GM12878 (cell line): ENCODE data around the gene NOS3. TPM values are rescaled to one million over a fixed set of nuclear protein-coding genes. Genes with fewer than 3 reads are reported as not detected.

Experiments used
- polyA plus RNA-seq, 11 experiments: library from polyadenylated mRNA; depleted of rRNA in 4 of 11; unstranded in 6 of 11; stranded (reverse) in 5 of 11; fragments of >200 nt; fragmentation: Nextera tagmentation in 4 of 11; fragmentation: Illumina TruSeq in 1 of 11; extraction: Ambion mirVana in 4 of 11; extraction: Trizol in 1 of 11; gene quantifications; 1 replicate in 1 of 11; 2 replicates in 10 of 11; pipeline versions ENCODE4 v1.2.1 to v1.2.3, GENCODE V29; 2011 to 2016; ENCODE audit warnings: inconsistent platforms in 2 of 11, missing spikeins in 2 of 11, low read depth in 1 of 11
- total RNA-seq, 4 experiments: library from RNA; depleted of rRNA in 3 of 4; stranded (reverse); fragments of >200 nt in 3 of 4; fragmentation: Illumina TruSeq in 1 of 4; extraction: Trizol in 1 of 4; gene quantifications; 2 replicates each; pipeline versions ENCODE4 v1.2.1 to v1.2.3, GENCODE V29; 2013 to 2021

NOS3 gene
- total and polyA plus RNA-seq, 10 of the 15 experiments (the other 5 are each of a cell fraction or from before 2014, with no cell fraction given) = 0.06 to 0.92 (median 0.30) TPM; not detected in 3

Other genes with a start within 250 kb of the NOS3 start
Only the 7 nearest of the 17 such genes appear.
- not detected in 2 replicates for gene KCNH2, start 12.7 kb upstream of the NOS3 start, total RNA-seq (2014; rRNA removed)
- not detected in 2 replicates for gene KCNH2, start 12.7 kb upstream of the NOS3 start, total RNA-seq (2014; rRNA removed; fragmentation: Illumina TruSeq; extraction: Trizol)
- 0.18 and 0.19 TPM in 2 replicates for gene KCNH2, start 12.7 kb upstream of the NOS3 start, total RNA-seq (2021)
- 0.10 and 0.24 TPM in 2 replicates for gene KCNH2, start 12.7 kb upstream of the NOS3 start, polyA plus RNA-seq (2011; rRNA removed)
- gene KCNH2, start 12.7 kb upstream of the NOS3 start, polyA plus RNA-seq (2014; fragmentation: Illumina TruSeq; extraction: Trizol) = not detected in 2 replicates
- gene KCNH2, start 12.7 kb upstream of the NOS3 start, polyA plus RNA-seq (2014; fragmentation: Nextera tagmentation; extraction: Ambion mirVana) = under 1 TPM in 1 of 2 experiments, not detected in 1; 0.04 TPM
- 0.03 and 0.15 TPM in 2 replicates for gene KCNH2, start 12.7 kb upstream of the NOS3 start, polyA plus RNA-seq (2014; rRNA removed)
- not detected for gene KCNH2, start 12.7 kb upstream of the NOS3 start, polyA plus RNA-seq (2016; fragmentation: Nextera tagmentation; extraction: Ambion mirVana)
- 0.05 TPM in 1 of 2 replicates, not detected in the other for gene ATG9B, start 33.5 kb downstream of the NOS3 start, total RNA-seq (2014; rRNA removed)
- gene ATG9B, start 33.5 kb downstream of the NOS3 start, total RNA-seq (2014; rRNA removed; fragmentation: Illumina TruSeq; extraction: Trizol) = 0.09 TPM in 1 of 2 replicates, not detected in the other
- gene ATG9B, start 33.5 kb downstream of the NOS3 start, total RNA-seq (2021) = 0.36 and 0.48 TPM in 2 replicates
- 0.01 and 0.13 TPM in 2 replicates for gene ATG9B, start 33.5 kb downstream of the NOS3 start, polyA plus RNA-seq (2011; rRNA removed)
- 0.12 TPM in 1 of 2 replicates, not detected in the other for gene ATG9B, start 33.5 kb downstream of the NOS3 start, polyA plus RNA-seq (2014; fragmentation: Illumina TruSeq; extraction: Trizol)
- gene ATG9B, start 33.5 kb downstream of the NOS3 start, polyA plus RNA-seq (2014; fragmentation: Nextera tagmentation; extraction: Ambion mirVana) = under 1 TPM in 1 of 2 experiments, not detected in 1; 0.04 TPM
- 0.13 and 0.62 TPM in 2 replicates for gene ATG9B, start 33.5 kb downstream of the NOS3 start, polyA plus RNA-seq (2014; rRNA removed)
- under 1 TPM; 0.24 to 0.83 TPM for gene ATG9B, start 33.5 kb downstream of the NOS3 start, polyA plus RNA-seq (2016; fragmentation: Nextera tagmentation; extraction: Ambion mirVana)
- 26.3 and 27.4 TPM in 2 replicates for gene ABCB8, start 37.4 kb downstream of the NOS3 start, total RNA-seq (2014; rRNA removed)
- gene ABCB8, start 37.4 kb downstream of the NOS3 start, total RNA-seq (2014; rRNA removed; fragmentation: Illumina TruSeq; extraction: Trizol) = 9.1 and 10.8 TPM in 2 replicates
- 30.6 and 34.7 TPM in 2 replicates for gene ABCB8, start 37.4 kb downstream of the NOS3 start, total RNA-seq (2021)
- 3.8 and 9.6 TPM in 2 replicates for gene ABCB8, start 37.4 kb downstream of the NOS3 start, polyA plus RNA-seq (2011; rRNA removed)
- 4.7 and 11.5 TPM in 2 replicates for gene ABCB8, start 37.4 kb downstream of the NOS3 start, polyA plus RNA-seq (2014; fragmentation: Illumina TruSeq; extraction: Trizol)
- gene ABCB8, start 37.4 kb downstream of the NOS3 start, polyA plus RNA-seq (2014; fragmentation: Nextera tagmentation; extraction: Ambion mirVana) = 1 to 10 TPM in 1 of 2 experiments, under 1 TPM in 1; 0.77 to 1.2 TPM
- 24.7 and 27.3 TPM in 2 replicates for gene ABCB8, start 37.4 kb downstream of the NOS3 start, polyA plus RNA-seq (2014; rRNA removed)
- 10 to 100 TPM; 30.5 to 34.8 TPM for gene ABCB8, start 37.4 kb downstream of the NOS3 start, polyA plus RNA-seq (2016; fragmentation: Nextera tagmentation; extraction: Ambion mirVana)
- 0.16 TPM in 1 of 2 replicates, not detected in the other for gene ASIC3, start 57.5 kb downstream of the NOS3 start, total RNA-seq (2014; rRNA removed)
- gene ASIC3, start 57.5 kb downstream of the NOS3 start, total RNA-seq (2014; rRNA removed; fragmentation: Illumina TruSeq; extraction: Trizol) = 0.51 TPM in 1 of 2 replicates, not detected in the other
- 1.0 and 1.5 TPM in 2 replicates for gene ASIC3, start 57.5 kb downstream of the NOS3 start, total RNA-seq (2021)
- gene ASIC3, start 57.5 kb downstream of the NOS3 start, polyA plus RNA-seq (2011; rRNA removed) = 0.07 and 0.09 TPM in 2 replicates
- gene ASIC3, start 57.5 kb downstream of the NOS3 start, polyA plus RNA-seq (2014; fragmentation: Illumina TruSeq; extraction: Trizol) = 0.47 TPM in 1 of 2 replicates, not detected in the other
- not detected for gene ASIC3, start 57.5 kb downstream of the NOS3 start, polyA plus RNA-seq (2014; fragmentation: Nextera tagmentation; extraction: Ambion mirVana)
- 0.55 and 1.4 TPM in 2 replicates for gene ASIC3, start 57.5 kb downstream of the NOS3 start, polyA plus RNA-seq (2014; rRNA removed)
- gene ASIC3, start 57.5 kb downstream of the NOS3 start, polyA plus RNA-seq (2016; fragmentation: Nextera tagmentation; extraction: Ambion mirVana) = under 1 TPM; 0.24 to 0.40 TPM
- 25.9 and 30.3 TPM in 2 replicates for gene CDK5, start 66.9 kb downstream of the NOS3 start, total RNA-seq (2014; rRNA removed)
- gene CDK5, start 66.9 kb downstream of the NOS3 start, total RNA-seq (2014; rRNA removed; fragmentation: Illumina TruSeq; extraction: Trizol) = 18.2 and 19.4 TPM in 2 replicates
- 19.1 and 19.7 TPM in 2 replicates for gene CDK5, start 66.9 kb downstream of the NOS3 start, total RNA-seq (2021)
- gene CDK5, start 66.9 kb downstream of the NOS3 start, polyA plus RNA-seq (2011; rRNA removed) = 20.2 and 24.5 TPM in 2 replicates
- 13.9 and 19.4 TPM in 2 replicates for gene CDK5, start 66.9 kb downstream of the NOS3 start, polyA plus RNA-seq (2014; fragmentation: Illumina TruSeq; extraction: Trizol)
- gene CDK5, start 66.9 kb downstream of the NOS3 start, polyA plus RNA-seq (2014; fragmentation: Nextera tagmentation; extraction: Ambion mirVana) = 1 to 10 TPM; 1.5 to 8.1 TPM
- gene CDK5, start 66.9 kb downstream of the NOS3 start, polyA plus RNA-seq (2014; rRNA removed) = 23.5 and 27.6 TPM in 2 replicates
- 10 to 100 TPM; 33.1 to 33.4 TPM for gene CDK5, start 66.9 kb downstream of the NOS3 start, polyA plus RNA-seq (2016; fragmentation: Nextera tagmentation; extraction: Ambion mirVana)
- gene SLC4A2, start 68.6 kb downstream of the NOS3 start, total RNA-seq (2014; rRNA removed) = 50.7 and 51.0 TPM in 2 replicates
- 15.6 and 17.4 TPM in 2 replicates for gene SLC4A2, start 68.6 kb downstream of the NOS3 start, total RNA-seq (2014; rRNA removed; fragmentation: Illumina TruSeq; extraction: Trizol)
- 69.1 and 78.6 TPM in 2 replicates for gene SLC4A2, start 68.6 kb downstream of the NOS3 start, total RNA-seq (2021)
- gene SLC4A2, start 68.6 kb downstream of the NOS3 start, polyA plus RNA-seq (2011; rRNA removed) = 10.8 and 25.8 TPM in 2 replicates
- gene SLC4A2, start 68.6 kb downstream of the NOS3 start, polyA plus RNA-seq (2014; fragmentation: Illumina TruSeq; extraction: Trizol) = 2.9 and 21.9 TPM in 2 replicates
- gene SLC4A2, start 68.6 kb downstream of the NOS3 start, polyA plus RNA-seq (2014; fragmentation: Nextera tagmentation; extraction: Ambion mirVana) = 10 to 100 TPM in 1 of 2 experiments, 1 to 10 TPM in 1; 2.7 to 12.1 TPM
- 63.8 and 68.7 TPM in 2 replicates for gene SLC4A2, start 68.6 kb downstream of the NOS3 start, polyA plus RNA-seq (2014; rRNA removed)
- 10 to 100 TPM; 34.4 to 38.9 TPM for gene SLC4A2, start 68.6 kb downstream of the NOS3 start, polyA plus RNA-seq (2016; fragmentation: Nextera tagmentation; extraction: Ambion mirVana)
- 84.3 and 93.9 TPM in 2 replicates for gene FASTK, start 89.8 kb downstream of the NOS3 start, total RNA-seq (2014; rRNA removed)
- 22.8 and 26.6 TPM in 2 replicates for gene FASTK, start 89.8 kb downstream of the NOS3 start, total RNA-seq (2014; rRNA removed; fragmentation: Illumina TruSeq; extraction: Trizol)
- 79.2 and 82.0 TPM in 2 replicates for gene FASTK, start 89.8 kb downstream of the NOS3 start, total RNA-seq (2021)
- gene FASTK, start 89.8 kb downstream of the NOS3 start, polyA plus RNA-seq (2011; rRNA removed) = 13.0 and 26.9 TPM in 2 replicates
- 8.5 and 23.7 TPM in 2 replicates for gene FASTK, start 89.8 kb downstream of the NOS3 start, polyA plus RNA-seq (2014; fragmentation: Illumina TruSeq; extraction: Trizol)
- gene FASTK, start 89.8 kb downstream of the NOS3 start, polyA plus RNA-seq (2014; fragmentation: Nextera tagmentation; extraction: Ambion mirVana) = 1 to 10 TPM in 1 of 2 experiments, under 1 TPM in 1; 0.19 to 4.1 TPM
- gene FASTK, start 89.8 kb downstream of the NOS3 start, polyA plus RNA-seq (2014; rRNA removed) = 102 and 123 TPM in 2 replicates
- 10 to 100 TPM; 86.3 to 96.5 TPM for gene FASTK, start 89.8 kb downstream of the NOS3 start, polyA plus RNA-seq (2016; fragmentation: Nextera tagmentation; extraction: Ambion mirVana)